Osteocyte (in vitro differentiated cells): Measurements from ENCODE around the gene DCBLD1. TPM values are rescaled to one million over a fixed set of nuclear protein-coding genes. Genes with fewer than 3 reads are reported as not detected.

Experiments
- DNase-seq: peaks from one replicate; pipeline ENCODE4 v3.0.0; 2021; ENCODE audit warnings: mixed read lengths; ENCODE audit not compliant: unreplicated experiment; ENCODE audit errors: extremely low spot score
- H3K27ac Mint-ChIP-seq: one replicate; pipeline ENCODE4 v1.8.0; 2021; ENCODE audit warnings: mild to moderate bottlenecking, mixed read lengths; ENCODE audit not compliant: unreplicated experiment
- H3K27me3 Mint-ChIP-seq: one replicate; pipeline ENCODE4 v1.8.0; 2021; ENCODE audit warnings: mixed read lengths; ENCODE audit not compliant: unreplicated experiment
- H3K36me3 Mint-ChIP-seq: one replicate; pipeline ENCODE4 v1.8.0; 2021; ENCODE audit warnings: mixed read lengths; ENCODE audit not compliant: unreplicated experiment
- H3K4me1 Mint-ChIP-seq: one replicate; pipeline ENCODE4 v1.8.0; 2021; ENCODE audit warnings: mixed read lengths; ENCODE audit not compliant: unreplicated experiment
- H3K4me3 Mint-ChIP-seq: one replicate; pipeline ENCODE4 v1.8.0; 2021; ENCODE audit warnings: mild to moderate bottlenecking, moderate library complexity, mixed read lengths; ENCODE audit not compliant: unreplicated experiment
- H3K9me3 Mint-ChIP-seq: one replicate; pipeline ENCODE4 v1.8.0; 2021; ENCODE audit warnings: mixed read lengths; ENCODE audit not compliant: unreplicated experiment
- total RNA-seq: library from RNA; stranded (reverse); gene quantifications from 2 replicates; pipeline ENCODE4 v1.2.1, GENCODE V29; 2021
- TF ChIP-seq, protein P1 (sequence below): fragments of 200-600 bp; sonication (generic); IDR thresholded peaks from 2 replicates; pipeline ENCODE4 v1.5.0; 2021; ENCODE audit warnings: antibody characterized with exemption, mild to moderate bottlenecking, moderate library complexity

Gene DCBLD1
- total RNA-seq, 1 donor from 2014 or later = 12.2 TPM

- TF ChIP-seq, protein P1, sequence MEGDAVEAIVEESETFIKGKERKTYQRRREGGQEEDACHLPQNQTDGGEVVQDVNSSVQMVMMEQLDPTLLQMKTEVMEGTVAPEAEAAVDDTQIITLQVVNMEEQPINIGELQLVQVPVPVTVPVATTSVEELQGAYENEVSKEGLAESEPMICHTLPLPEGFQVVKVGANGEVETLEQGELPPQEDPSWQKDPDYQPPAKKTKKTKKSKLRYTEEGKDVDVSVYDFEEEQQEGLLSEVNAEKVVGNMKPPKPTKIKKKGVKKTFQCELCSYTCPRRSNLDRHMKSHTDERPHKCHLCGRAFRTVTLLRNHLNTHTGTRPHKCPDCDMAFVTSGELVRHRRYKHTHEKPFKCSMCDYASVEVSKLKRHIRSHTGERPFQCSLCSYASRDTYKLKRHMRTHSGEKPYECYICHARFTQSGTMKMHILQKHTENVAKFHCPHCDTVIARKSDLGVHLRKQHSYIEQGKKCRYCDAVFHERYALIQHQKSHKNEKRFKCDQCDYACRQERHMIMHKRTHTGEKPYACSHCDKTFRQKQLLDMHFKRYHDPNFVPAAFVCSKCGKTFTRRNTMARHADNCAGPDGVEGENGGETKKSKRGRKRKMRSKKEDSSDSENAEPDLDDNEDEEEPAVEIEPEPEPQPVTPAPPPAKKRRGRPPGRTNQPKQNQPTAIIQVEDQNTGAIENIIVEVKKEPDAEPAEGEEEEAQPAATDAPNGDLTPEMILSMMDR = no peak
- Mint-ChIP-seq H3K4me3 (no peak overlapping the region), H3K27me3 (no peaks in the 10 kb centered on the region), H3K36me3 (no peaks in the 10 kb centered on the region), H3K4me1 (peaks cover 36% of the 10 kb centered on the region), H3K9me3 (no peaks in the 10 kb centered on the region), H3K27ac (no peak overlapping the region)
- DNase-seq = no peak
Observed at GRCh38 chr6:117446861-117447260, 35.6 kb upstream of the DCBLD1 start.

GRCh38 chr6:117448011-117448410 is 34.5 kb upstream of the DCBLD1 start:
- DNase-seq = no peak
- H3K27ac Mint-ChIP-seq = peak overlapping the region; percentile 2

GRCh38 chr6:117448732-117449485 is 33.6 kb upstream of the DCBLD1 start:
- Mint-ChIP-seq H3K4me1 (peaks cover 36% of the 10 kb centered on the region), H3K27me3 (no peaks in the 10 kb centered on the region), H3K9me3 (no peaks in the 10 kb centered on the region), H3K36me3 (no peaks in the 10 kb centered on the region), H3K4me3 (peak overlapping the region; percentile 39), H3K27ac (peak overlapping the region; percentile 2)
- no peak for DNase-seq
- TF ChIP-seq, protein P1 = no peak

More at GRCh38 chr6:117448011-117448410, 34.5 kb upstream of the DCBLD1 start:
- TF ChIP-seq, protein P1 = no peak
- Mint-ChIP-seq H3K27me3 (no peaks in the 10 kb centered on the region), H3K4me1 (peaks cover 36% of the 10 kb centered on the region), H3K4me3 (no peak overlapping the region), H3K9me3 (no peaks in the 10 kb centered on the region), H3K36me3 (no peaks in the 10 kb centered on the region)

DNA sequence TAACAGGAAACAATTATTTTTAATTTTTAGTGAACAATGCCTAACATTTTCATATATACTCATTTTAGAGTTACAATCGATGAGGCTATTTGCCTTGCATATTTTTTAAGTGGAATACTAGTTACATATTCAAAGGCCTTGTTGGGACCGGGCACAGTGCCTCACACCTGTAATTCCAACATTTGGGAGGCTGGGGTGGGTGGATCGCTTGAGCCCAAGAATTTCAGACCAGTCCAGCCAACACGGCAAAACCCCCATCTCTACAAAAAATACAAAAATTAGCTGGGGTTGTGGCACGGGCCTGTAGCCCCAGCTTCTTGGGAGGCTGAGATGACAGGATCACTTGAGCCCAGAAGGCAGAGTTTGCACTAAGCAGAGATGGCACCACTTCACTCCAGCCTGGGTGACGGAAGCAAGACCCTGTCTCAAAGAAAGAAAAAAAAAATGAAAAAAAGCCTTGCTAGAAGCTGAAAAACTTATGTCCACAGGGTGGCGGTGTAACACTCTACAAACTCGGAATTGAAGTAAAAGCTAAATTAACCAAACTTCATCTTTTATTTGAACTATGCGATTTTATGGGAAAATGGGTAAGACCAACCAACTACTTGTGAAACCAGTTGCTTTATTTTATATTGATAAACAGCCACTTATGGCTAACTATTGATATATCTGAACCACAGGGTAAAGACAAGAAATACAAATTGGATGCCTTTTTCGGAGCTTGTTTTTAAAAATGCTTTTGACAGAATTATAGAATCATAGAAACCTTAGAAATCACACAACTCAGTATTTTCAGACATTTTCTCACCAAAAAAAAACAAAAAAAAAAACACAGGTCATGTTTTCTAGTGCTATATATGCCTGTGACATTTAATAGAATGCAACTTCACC is 32.7 kb upstream of the DCBLD1 start:
- peaks cover 36% of the 10 kb centered on the region for H3K4me1 Mint-ChIP-seq
- peak overlapping the region; percentile 47 for H3K4me3 Mint-ChIP-seq
- no peaks in the 10 kb centered on the region for H3K36me3 Mint-ChIP-seq
- no peak for DNase-seq
- no peaks in the 10 kb centered on the region for H3K9me3 Mint-ChIP-seq
- H3K27me3 Mint-ChIP-seq = no peaks in the 10 kb centered on the region
- H3K27ac Mint-ChIP-seq = peak overlapping the region; percentile 75
- TF ChIP-seq, protein P1 = peak; percentile 86

GRCh38 chr6:117451671-117452070 is 30.8 kb upstream of the DCBLD1 start:
- DNase-seq = no peak
- H3K4me3 Mint-ChIP-seq = no peak overlapping the region
- peaks cover 36% of the 10 kb centered on the region for H3K4me1 Mint-ChIP-seq
- H3K9me3 Mint-ChIP-seq = no peaks in the 10 kb centered on the region
- no peak overlapping the region for H3K27ac Mint-ChIP-seq
- H3K27me3 Mint-ChIP-seq = no peaks in the 10 kb centered on the region
- H3K36me3 Mint-ChIP-seq = no peaks in the 10 kb centered on the region
- TF ChIP-seq, protein P1 = no peak
